Gastroesophageal sphincter (tissue), 4 donors: ENCODE measurements around the gene MTMR6. TPM values are rescaled to one million over a fixed set of nuclear protein-coding genes. Genes with fewer than 3 reads are reported as not detected.

Experiments used
- total RNA-seq, 4 donors: library from RNA; depleted of rRNA; stranded (reverse); fragments of >200 nt; gene quantifications; one replicate each; pipeline ENCODE4 v1.1.0, GENCODE V29; 2016

The MTMR6 gene
- total RNA-seq, 4 donors from 2014 or later = 22.1 to 30.5 (median 25.0) TPM

Other genes with a start within 250 kb of the MTMR6 start
- under 1 TPM in 1 of 4 donors, not detected in 3; 0.19 TPM for gene PABPC3, start 191.4 kb downstream of the MTMR6 start, total RNA-seq
- gene AMER2, start 115.2 kb downstream of the MTMR6 start, total RNA-seq = under 1 TPM in 3 of 4 donors, not detected in 1; 0.04 to 0.81 (median 0.31) TPM
- 10 to 100 TPM; 28.1 to 43.9 (median 37.3) TPM for gene NUP58, start 14.1 kb upstream of the MTMR6 start, total RNA-seq
- gene ATP8A2, start 84.5 kb upstream of the MTMR6 start, total RNA-seq = under 1 TPM; 0.16 to 0.54 (median 0.26) TPM